ENCODE data around the gene TMEM223.
"Not testable (repeated sequence)": the region's sequence is repeated elsewhere in the genome, so short reads cannot be mapped to it uniquely, and the experiment has no call there.

Gene TMEM223

DNA sequence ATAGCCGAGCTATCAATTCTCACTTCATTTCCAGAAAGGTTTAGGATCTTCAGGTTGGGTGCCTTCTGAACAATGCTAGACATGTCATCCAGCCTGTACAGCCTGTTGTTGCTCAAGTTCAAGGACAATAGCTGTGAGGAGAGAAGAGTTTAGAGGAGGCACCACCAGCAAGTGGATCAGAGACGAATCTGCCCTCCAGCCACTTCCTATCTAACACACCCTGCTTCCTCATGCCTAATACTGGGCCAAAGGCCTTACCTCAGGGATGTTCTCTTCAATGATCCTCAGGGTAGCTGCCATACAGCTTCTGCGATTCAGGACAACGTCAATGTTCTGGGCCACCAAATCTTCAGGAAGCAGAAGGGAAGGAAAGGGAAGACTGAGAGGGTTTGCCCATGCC is 9.3 kb upstream of the TMEM223 start:
- no peak for DNase-seq (ENCODE audit: low read depth in 2 of 2)

DNA sequence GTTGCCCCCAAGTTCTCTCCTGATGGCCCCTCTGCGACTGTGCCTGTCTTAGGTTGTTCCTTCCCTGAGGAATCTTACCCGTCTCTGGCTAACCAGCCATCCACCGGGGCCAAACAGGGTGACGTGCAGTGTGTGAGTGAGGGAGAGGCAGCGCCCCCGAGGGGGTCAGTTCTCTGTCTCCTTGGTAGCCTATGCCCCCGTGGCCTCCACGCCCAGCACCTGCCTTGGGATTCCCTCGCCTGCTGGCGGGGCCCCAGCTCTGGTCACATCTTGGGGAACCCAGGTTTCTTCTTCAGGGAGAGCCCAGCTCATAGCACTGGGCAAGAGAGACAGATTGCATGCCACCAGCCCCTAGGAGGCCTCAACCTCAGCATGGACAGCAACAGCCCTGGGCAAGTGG is 7.7 kb upstream of the TMEM223 start:
- DNase-seq (ENCODE audit: low read depth in 2 of 2): no peak

DNA sequence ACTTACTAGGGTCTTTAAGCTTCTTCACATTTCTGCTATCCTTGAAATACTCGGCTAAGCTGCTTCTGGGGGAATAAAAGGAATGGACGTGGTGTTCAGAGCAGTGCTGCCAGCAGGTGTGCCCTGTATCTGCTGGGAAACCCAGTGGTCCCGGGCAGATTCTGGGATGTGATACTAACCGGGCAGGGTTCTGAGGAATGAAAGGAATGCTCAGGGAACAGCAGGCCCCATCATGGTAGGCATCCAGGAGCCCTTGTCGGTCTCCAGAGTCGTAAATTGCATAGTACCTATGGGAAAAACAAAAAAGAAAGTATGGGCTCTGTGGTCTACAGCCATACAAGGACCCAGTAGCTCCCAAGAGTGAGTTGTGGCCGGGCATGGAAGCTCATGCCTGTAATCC is 4.5 kb upstream of the TMEM223 start:
- no peak for DNase-seq (ENCODE audit: low read depth in 2 of 2)

DNA sequence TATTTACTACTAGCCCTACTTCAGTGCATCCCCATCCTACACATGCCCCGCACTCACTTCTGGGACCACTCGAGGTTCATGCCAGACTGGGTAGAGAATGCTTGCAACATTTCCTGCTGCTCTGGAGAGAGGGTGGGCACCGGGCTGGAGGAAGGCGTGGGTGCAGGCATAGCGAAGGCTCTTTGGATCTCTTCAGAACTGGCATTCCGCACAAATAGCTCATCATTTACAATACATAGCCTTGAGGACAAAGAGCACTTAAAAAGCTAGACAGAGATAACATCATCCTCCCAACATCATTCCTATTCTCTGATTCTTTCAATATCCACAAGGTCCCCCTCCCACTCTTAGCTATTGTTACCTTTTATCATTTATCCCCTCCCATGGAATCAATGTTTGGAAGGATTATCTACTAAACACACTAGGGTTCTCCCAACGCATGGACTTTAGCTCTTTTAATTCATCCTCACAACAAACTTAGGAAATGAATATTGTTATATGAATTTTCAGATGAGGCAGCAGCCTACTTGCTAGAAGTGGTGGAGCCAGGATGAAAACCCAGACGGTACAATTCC is 2.5 kb upstream of the TMEM223 start:
- DNase-seq (ENCODE audit: low read depth in 2 of 2): no peak

DNA sequence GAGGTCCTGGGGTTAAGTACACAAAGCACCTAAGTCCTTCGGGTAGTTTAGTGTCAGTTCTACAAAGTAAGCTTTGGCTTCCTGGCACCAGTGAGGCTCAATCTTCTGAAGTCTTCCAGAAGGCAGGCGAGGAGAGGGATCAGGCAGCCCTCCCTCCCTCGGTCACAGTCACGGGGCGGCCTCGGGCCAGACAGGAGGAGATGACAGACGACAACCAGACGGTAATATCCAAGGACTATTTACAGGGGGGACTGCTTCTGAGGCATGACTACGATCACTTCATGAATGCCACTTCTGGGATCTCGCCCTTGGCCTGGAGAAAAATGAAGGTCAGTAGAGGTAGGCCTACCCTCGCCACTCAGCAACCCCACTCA is 383 bp upstream of the TMEM223 start:
- no peak for DNase-seq (ENCODE audit: low read depth in 2 of 2)

DNA sequence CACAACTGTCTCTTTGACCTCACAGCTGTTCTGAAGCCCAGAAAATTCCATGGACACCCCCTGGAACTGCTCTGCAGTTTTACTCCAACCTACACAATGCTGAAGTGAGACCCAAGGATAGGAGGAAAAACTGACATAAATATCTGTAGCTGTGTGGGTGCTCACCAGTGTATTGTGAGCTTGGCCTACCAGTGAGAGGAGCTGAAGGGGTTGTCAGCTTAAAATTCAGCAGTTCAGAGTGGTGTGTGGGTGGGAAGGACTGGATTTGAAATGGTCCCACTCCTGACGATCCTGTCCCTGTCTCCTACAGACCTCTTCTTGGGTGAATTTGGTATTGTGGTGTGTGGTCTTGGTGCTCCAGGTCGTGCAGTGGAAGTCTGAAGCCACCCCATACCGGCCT is 2.2 kb downstream of the TMEM223 start:
- DNase-seq (ENCODE audit: low read depth in 2 of 2): no peak

DNA sequence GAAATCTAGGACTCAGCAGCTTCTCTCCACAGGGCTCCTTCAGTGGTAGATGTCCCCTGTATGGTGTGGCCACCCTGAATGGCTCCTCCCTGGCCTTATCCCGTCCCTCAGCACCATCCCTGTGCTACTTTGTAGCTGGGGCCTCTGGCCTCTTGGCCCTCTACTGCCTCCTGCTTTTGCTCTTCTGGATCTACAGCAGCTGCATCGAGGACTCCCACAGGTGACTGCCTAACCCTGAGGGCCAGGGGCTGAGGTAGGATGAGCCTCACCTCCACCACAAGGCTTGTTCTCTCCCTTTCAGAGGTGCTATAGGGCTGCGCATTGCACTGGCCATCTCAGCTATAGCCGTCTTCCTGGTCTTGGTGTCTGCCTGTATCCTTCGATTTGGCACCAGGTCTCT is 2.8 kb downstream of the TMEM223 start:
- DNase-seq (ENCODE audit: low read depth in 2 of 2): no peak

DNA sequence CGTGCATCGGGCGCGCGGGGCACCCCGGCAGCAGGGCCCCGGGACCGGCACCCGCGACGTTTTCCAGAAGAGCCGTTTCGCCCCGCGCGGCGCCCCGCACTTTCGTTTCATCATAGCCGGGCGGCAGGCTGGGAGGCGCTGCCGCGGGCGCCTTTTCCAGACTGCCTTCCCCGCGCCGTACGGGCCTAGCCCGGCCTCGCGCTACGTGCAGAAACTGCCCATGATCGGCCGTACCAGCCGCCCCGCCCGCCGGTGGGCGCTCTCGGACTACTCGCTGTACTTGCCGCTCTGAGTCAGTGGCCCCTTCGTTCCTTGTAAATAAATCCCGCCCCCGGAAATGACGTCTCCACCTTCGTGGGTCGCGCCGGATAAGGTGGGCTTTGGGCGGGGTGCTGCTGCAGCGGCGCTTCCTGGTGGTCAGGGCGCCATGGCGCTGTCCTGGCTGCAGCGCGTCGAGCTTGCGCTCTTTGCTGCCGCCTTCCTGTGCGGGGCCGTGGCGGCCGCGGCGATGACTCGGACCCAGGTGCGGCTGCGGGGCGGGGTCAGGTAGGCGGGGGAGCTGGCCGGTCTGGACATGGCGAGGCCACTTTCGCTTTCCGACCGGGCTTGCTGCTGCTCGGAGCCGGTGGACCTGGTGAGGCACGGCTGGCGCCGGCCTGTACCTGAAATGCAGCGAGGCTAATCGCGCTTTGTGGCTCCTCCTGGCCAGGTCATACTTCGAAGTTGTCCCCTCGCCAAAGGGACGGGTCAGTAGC is 4.6 kb downstream of the TMEM223 start, which contains the start of gene TMEM179B:
Gene TMEM179B, plus strand, starts transcription at position 398 of the 755 bp plus-strand sequence. Its CDS starts 30 bp downstream, at position 428.
- DNase-seq (ENCODE audit: low read depth in 2 of 2): peak; percentile 93 to 97

DNA sequence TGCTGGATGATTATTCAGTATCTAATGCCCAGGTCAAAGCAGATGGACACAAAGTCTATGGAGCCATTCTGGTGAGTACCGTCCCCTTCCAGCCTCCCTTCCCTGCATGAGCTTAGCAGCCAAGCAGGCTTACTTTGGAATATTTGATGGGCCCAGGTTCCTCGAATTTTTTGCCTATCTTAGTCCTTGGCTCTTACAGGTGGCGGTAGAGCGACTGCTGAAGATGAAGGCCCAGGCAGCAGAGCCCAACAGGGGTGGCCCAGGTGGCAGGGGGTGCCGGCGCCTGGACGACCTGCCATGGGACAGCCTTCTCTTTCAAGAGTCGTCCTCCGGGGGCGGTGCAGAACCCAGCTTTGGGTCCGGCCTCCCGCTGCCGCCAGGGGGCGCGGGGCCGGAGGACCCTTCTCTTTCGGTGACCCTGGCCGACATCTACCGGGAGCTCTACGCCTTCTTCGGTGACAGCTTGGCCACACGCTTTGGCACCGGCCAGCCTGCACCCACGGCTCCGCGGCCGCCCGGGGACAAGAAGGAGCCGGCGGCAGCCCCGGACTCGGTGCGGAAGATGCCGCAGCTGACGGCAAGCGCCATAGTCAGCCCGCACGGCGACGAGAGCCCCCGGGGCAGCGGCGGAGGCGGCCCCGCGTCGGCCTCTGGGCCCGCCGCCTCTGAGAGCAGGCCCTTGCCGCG is 5.3 kb downstream of the TMEM223 start:
- DNase-seq (ENCODE audit: low read depth in 2 of 2): peak; percentile 69 to 77

DNA sequence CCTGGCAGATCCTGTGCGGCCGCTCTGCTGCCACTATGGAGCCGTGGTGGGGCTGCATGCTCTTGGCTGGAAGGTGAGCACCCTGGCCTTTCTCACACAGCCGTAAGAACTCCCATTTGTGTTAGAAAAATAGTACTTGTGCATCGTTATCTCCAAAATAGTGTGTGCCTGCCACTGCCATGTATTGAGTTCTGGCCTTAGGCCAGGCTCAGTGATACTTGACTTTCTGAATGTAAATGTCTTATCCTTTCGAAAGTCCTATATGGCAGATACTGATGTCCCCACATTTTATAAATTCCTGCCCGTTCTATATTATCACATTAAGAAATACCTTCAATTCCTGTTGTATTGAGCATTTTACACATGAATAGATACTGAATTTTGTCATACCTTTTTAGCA is 9.1 kb downstream of the TMEM223 start:
- no peak for DNase-seq (ENCODE audit: low read depth in 2 of 2)

DNA sequence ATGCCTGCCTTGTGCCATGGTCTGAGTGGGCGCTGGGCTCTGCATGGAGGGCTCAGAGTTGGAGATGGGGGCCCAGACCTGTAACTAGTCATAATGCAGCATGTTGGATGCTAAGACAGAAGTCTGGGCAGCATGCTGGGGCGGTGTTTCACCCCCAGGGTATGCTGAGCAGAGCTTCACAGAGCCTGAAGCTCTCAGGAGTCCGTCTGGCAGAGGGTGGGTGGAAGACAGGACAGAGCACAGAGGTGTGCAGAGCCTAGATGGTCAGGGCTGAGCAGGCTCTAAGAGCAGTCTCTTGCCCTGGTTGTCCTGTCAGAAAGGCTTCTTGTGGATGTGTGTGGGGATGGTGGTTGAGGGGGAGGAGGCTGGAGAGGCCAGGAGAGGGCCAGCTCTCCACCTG is 13.4 kb downstream of the TMEM223 start:
- no peak for DNase-seq (ENCODE audit: low read depth in 2 of 2)

DNA sequence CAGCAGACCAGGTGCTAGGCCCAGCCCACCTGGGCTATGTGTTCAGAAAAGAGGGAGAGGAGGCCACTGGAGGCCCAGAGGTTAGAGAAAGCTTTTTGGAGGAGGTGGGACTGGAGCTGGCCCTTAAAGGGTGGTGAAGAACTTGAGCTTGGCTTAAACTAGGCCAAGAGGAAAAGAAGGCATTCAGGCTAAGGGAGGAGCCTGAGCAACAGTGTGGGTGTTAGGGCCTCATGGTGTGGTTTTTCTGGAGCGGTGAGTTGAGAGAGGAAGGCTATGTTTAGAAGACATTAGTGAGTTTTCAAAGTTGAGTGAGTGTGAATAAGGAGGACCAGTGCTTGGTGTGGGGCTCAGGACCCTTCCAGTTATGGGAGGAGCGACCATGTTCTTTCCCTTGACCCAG is 14.4 kb downstream of the TMEM223 start:
- DNase-seq (ENCODE audit: low read depth in 2 of 2): no peak

DNA sequence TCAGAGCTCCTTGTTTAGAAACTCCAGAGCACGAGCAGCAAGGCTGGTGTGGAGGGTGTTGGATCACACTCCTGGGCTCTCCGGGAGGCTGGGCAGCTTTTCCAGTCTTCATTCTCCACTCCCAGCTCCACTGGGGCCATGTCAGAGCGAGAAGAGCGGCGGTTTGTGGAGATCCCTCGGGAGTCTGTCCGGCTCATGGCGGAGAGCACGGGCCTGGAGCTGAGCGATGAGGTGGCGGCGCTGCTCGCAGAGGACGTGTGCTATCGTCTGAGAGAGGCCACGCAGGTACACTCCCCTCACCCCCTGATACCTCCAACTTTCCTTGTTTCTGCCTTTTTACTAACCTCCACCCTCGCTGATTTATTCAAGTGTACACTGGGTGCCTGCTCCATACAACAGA is 16.2 kb downstream of the TMEM223 start:
- DNase-seq (ENCODE audit: low read depth in 2 of 2): no peak

DNA sequence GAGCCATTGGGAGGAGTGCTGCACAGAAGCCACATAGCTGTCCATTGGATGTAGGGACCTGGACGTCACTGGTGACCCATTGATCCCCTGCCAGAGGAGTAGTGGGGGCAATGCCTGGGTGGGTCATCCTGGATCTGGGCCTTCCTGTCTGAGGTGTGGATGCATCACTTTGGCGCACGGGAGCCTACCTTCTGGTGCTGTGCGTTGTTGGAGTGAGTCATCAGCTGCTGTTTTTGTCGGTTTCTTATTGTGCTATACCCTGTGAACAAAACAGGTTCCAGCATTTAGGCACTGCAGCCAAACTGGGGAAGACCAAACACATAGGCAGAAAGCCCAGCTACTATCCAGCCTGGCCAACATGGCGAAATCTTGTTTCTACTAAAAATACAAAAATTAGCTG is 17.4 kb downstream of the TMEM223 start:
- DNase-seq (ENCODE audit: low read depth in 2 of 2): no peak

DNA sequence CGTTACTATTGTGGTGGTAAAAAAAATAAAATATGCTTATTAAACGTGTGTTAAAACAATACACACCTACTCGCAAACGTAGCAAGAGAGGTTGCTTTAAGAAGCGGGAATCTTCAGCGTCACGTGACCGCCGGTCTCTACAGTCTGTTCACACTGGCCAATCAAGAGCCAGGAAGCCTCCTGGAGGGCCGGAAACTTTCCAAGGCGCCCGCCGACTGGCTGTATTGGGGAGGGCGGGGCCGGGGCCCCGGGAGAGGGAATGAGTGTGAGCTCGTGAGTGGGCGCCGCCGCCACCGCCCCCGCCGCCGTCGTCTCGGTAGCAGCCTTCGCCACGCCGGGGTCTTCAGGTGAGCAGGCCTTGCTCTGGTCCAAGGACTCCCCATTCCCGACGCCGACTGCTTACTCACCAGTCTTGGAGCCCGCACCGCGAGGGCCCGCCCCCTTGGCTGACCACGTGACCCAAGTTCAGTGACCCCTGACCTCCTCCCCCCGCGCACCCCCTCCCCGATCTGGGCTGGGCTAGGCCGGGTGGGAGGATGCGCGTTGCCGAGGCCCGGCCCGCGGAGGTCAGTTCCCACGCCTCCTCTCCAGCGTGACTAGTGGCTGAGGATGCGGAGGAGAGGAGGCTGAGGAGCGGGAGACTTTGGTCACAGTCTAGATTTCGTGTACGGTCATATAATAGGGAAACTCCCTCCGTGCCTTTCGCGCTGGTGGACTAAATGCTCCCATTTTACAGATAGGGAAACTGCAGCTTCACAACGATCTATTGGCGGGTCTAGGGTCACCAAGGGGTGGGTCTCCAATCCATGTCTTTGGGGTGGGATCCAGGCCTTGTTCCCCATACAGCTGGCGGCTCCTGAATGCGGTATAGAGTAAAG is 20.4 kb downstream of the TMEM223 start, which contains the start of gene TAF6L:
Gene TAF6L, plus strand, starts transcription at position 253 of the 878 bp plus-strand sequence. CDS start 4,388 bp downstream, outside the sequence.
- peak; percentile 85 to 91 for DNase-seq (ENCODE audit: low read depth in 2 of 2)

DNA sequence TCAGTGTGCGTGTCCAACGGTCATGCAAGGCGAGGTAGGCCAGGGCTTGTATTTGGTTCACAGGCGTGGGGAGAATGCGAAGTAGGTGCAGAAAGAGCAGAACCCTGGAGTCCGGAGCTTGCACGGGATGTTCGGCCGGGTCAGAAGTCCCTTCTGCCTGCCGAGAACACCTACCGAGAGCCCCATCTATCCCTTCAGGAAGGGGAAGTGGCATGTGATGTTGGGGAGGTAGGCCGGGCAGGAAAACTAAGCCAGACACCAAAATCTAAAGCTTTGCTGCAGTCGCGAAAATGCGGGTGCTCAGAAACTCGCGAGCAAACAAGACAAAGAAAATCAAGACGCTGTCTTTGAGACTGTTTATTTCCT is 21.0 kb downstream of the TMEM223 start:
- no peak for DNase-seq (ENCODE audit: low read depth in 2 of 2)

DNA sequence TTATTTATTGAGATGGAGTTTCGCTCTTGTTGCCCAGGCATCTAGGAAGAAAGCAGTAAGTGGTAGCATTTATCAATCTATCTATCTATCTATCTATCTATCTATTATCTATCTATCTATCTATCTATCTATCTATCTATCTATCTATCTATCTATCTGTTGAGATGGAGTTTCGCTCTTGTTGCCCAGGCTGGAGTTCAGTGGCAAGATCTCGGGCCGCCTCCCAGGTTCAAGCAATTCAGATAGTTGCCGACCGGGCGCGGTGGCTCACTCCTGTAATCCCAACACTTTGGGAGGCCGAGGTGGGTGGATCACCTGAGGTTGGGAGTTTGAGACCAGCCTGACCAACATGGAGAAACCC is 31.0 kb downstream of the TMEM223 start:
- DNase-seq (ENCODE audit: low read depth in 2 of 2): not testable (repeated sequence)

DNA sequence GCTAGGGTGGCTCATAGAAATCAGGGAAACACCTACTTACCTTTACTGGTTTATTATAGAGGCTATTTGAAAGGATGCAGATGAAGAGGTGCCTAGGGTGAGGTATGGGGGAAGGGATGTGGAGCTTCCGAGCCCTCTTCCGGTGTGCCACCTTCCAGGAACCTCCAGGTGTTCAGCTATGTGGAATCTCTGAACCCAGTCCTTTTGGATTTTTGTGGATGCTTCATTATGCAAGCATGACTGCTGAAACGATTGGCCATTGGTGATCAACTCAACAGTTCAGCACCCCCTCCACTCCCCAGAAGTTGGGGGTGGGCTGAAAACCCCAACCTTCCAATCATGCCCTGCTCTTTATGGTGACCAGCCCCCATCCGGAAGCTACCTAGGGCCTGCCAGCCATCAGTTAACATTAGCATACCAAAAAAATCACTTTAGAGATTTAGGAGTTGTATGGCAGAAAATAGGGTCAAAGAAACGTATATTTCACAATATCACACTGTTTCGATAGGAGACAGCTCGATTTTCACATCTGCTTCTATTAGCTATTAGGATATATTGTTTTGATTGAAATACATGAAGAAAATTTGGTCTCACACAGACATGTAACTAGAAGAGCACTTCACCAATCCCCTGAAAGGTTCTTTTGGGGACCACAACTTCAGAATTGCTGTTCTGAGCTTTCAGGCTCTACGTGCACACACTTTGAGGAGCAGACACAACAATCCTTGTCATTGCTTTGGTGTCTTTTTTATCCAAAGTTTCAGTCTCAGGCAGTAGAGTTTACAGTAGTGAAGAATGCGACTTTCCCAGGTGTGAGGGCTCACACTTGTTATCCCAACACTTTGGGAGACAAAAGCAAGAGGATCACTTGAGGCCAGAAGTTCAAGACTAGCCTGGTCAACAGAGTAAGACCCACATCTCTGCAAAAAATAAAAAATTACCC is 33.7 kb downstream of the TMEM223 start:
- no peak for DNase-seq (ENCODE audit: low read depth in 2 of 2)

DNA sequence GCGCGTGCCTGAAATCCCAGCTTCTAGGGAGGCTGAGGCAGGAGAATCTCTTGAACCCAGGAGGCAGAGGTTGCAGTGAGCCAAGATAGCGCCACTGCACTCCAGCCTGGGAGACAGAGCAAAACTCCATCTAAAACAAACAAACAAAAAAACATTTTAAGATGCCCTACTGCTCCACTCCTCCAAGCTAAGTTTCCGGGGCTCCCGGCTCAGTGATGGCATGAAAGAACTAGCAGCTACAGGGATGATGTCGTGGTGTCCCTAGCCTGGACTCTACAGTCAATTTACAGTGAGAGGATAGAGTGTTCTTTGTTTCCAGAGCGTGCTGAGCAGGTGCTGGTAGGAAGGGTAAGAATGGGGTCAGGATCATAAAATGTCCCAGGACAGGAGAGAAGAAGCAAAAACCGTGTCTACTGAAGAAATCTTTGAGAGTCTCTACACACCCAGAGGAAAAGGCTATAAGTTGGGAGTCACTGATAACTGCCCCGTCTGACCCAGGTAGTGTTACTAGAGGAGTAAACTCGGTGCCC is 36.7 kb downstream of the TMEM223 start:
- no peak for DNase-seq (ENCODE audit: low read depth in 2 of 2)

DNA sequence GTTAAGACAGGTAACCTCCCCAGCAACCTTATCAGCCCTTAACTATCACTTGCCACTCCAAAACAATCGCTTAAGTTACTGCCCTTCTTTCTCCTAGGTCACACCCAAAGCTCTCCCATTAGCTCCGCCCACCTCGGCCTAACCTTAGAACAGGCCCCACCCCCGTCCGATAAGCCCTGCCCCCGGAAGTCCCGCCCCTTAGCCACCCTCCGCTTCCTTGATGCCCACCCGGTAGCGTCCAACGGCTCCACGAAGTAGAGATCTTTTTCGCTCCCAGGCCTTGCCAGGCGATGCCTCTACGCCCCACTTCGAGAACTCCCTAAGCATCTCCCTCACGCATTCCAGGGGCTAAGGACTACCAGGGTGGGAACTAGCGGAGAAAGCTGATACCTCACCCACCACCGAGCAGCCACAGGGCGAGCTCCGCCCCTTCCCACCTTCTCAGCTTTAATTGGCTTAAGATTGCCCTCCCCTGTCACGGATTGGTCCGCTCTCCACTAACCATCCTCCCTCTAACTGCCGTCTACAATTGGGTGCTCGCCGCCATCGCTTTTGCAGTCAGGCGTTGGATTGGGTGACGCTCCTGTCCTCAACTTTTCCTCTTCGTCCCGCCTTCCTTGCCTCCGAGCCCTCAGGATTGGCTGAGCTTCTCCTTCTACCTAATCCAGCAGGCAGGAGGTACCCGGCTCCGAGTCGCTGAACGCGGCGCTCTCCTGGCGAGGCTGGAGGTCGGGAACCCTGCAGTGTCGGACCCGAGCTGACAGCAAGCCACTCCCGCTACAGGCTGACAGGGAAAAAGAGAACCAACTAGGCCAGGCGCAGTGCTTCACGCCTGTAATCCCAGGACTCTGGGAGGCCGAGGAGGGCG is 37.8 kb downstream of the TMEM223 start, which contains the start of gene ZBTB3:
Gene ZBTB3, minus strand, starts transcription at position 425 of the 868 bp plus-strand sequence. CDS start 496 bp downstream, outside the sequence.
- peak; percentile 94 to 96 for DNase-seq (ENCODE audit: low read depth in 2 of 2)

All from stimulated activated CD4-positive, alpha-beta T cell treated with anti-CD3 and anti-CD28 coated beads, Interleukin-1b, Interleukin-23, amount 100 ng/mL, for 4 hours (primary cell).